Measurements from ENCODE around the gene NUMA1. TPM values are rescaled to one million over a fixed set of nuclear protein-coding genes. Genes with fewer than 3 reads are reported as not detected.

NUMA1 gene
- polyA plus RNA-seq, 1 donor = 165 TPM

GRCh38 chr11:71976551-71976950, 103.8 kb downstream of the NUMA1 start:
- no peak for DNase-seq (ENCODE audit: low read depth)

- DNase-seq (ENCODE audit: low read depth) = no peak
These were observed 108.7 kb downstream of the NUMA1 start for GRCh38 chr11:71971680-71972079.

- no peak for DNase-seq (ENCODE audit: low read depth)
These were observed 115.7 kb downstream of the NUMA1 start for GRCh38 chr11:71964641-71965040.

GRCh38 chr11:71963468-71963867, 116.9 kb downstream of the NUMA1 start:
- no peak for DNase-seq (ENCODE audit: low read depth)

GRCh38 chr11:71962428-71963038, 117.8 kb downstream of the NUMA1 start:
- DNase-seq (ENCODE audit: low read depth) = no peak

GRCh38 chr11:71955898-71956456, 124.4 kb downstream of the NUMA1 start:
- no peak for DNase-seq (ENCODE audit: low read depth)

Other genes starting within 250 kb of the NUMA1 start
- gene DEFB108B, start 247.3 kb downstream of the NUMA1 start, polyA plus RNA-seq (ENCODE audit: insufficient read length) = not detected
- not detected for gene DEFB131B, start 202.1 kb downstream of the NUMA1 start, polyA plus RNA-seq (ENCODE audit: insufficient read length)
- gene XNDC1N, start 151.9 kb downstream of the NUMA1 start, polyA plus RNA-seq (ENCODE audit: insufficient read length) = 2.2 TPM
- 30.7 TPM for gene RNF121, start 151.5 kb downstream of the NUMA1 start, polyA plus RNA-seq (ENCODE audit: insufficient read length)
- 8.2 TPM for gene IL18BP, start 81.6 kb downstream of the NUMA1 start, polyA plus RNA-seq (ENCODE audit: insufficient read length)
- gene LRRC51, start 308 bp upstream of the NUMA1 start, polyA plus RNA-seq (ENCODE audit: insufficient read length) = 6.5 TPM
- gene LAMTOR1, start 22.8 kb upstream of the NUMA1 start, polyA plus RNA-seq (ENCODE audit: insufficient read length) = 78.6 TPM
- gene TOMT, start 25.4 kb upstream of the NUMA1 start, polyA plus RNA-seq (ENCODE audit: insufficient read length) = not detected
- gene ANAPC15, start 32.2 kb upstream of the NUMA1 start, polyA plus RNA-seq (ENCODE audit: insufficient read length) = 30.8 TPM
- 0.65 TPM for gene FOLR3, start 55.2 kb upstream of the NUMA1 start, polyA plus RNA-seq (ENCODE audit: insufficient read length)
- 4.1 TPM for gene FOLR1, start 111.6 kb upstream of the NUMA1 start, polyA plus RNA-seq (ENCODE audit: insufficient read length)
- gene FOLR2, start 136.3 kb upstream of the NUMA1 start, polyA plus RNA-seq (ENCODE audit: insufficient read length) = 19.8 TPM
- gene INPPL1, start 144.2 kb upstream of the NUMA1 start, polyA plus RNA-seq (ENCODE audit: insufficient read length) = 151 TPM
- gene PHOX2A, start 163.6 kb upstream of the NUMA1 start, polyA plus RNA-seq (ENCODE audit: insufficient read length) = not detected